GM15510 (cell line): Measurements from ENCODE around the gene TRPC6.

ENCODE experiments used
- POLR2A ChIP-seq: IDR thresholded peaks from 3 replicates; pipeline ENCODE4 v1.6.1; 2011; ENCODE audit warnings: borderline replicate concordance; ENCODE audit not compliant: insufficient read length; ENCODE audit errors: extremely low read depth

Gene TRPC6

GRCh38 chr11:101583251-101584128, at the start of gene TRPC6:
Gene TRPC6, minus strand, starts transcription at chr11:101584007. Its CDS starts 504 bp downstream, at chr11:101583503.
- no peak for TF ChIP-seq POLR2A

DNA sequence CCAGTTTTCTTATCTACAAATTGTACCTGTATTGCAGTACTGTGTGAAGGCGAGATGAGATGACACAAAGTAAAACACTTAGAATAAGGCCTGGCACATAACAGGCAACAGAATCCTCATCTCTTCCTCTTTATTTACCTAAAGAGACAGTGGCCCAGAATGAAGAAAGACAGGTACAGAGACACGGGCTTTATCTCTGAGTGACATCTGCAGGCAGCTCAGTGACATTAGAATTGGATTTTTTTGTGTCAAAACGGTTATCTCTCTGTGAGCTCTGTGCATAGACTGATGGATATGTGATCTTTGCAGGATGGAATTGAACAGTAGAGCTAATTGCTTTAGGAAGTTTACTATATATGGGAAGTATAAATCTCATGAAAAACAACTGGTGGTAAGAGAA, 36.2 kb upstream of the TRPC6 start:
- TF ChIP-seq POLR2A = no peak

DNA sequence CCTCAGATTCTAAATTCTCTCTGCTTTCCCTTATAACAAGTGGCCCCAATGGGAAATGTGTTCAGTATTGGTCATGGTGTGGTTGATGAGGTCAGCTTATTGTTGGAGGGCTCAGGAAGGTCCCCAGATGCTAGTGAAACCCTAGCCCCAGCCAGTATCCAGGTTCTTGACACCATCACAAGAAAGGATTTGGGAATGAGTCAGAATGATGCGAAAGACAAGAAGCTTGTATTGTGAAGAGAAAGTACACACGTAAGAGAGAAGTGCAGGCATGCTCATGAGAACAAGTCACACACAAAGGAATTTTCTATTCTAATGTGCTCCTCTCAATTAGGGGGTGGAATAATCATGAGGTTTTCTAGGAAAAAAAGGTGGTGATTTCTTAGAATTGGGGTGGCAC, 34.9 kb upstream of the TRPC6 start:
- no peak for TF ChIP-seq POLR2A

GRCh38 chr11:101617735-101618332, 34.0 kb upstream of the TRPC6 start:
- no peak for TF ChIP-seq POLR2A

GRCh38 chr11:101612481-101612880, 28.7 kb upstream of the TRPC6 start:
- TF ChIP-seq POLR2A = no peak

DNA sequence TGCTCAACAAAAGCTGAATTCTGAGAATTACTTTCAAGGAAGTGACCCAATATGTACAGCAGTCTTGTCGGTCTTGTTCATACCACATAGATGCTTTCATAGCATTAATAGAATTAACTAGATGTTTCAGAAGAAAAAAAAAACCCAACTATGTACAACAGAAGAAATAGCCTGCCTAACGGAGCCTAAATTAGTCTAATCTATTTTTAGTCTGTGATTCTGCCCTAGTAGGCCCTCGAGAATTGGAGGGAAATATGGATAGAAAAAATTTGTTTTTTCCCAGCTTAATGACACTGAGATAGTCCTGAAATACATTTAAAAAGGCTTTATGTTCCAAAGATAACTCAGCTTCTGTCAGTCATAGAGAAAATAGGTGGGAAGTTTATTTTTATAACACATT, 17.1 kb upstream of the TRPC6 start:
- TF ChIP-seq POLR2A = no peak

DNA sequence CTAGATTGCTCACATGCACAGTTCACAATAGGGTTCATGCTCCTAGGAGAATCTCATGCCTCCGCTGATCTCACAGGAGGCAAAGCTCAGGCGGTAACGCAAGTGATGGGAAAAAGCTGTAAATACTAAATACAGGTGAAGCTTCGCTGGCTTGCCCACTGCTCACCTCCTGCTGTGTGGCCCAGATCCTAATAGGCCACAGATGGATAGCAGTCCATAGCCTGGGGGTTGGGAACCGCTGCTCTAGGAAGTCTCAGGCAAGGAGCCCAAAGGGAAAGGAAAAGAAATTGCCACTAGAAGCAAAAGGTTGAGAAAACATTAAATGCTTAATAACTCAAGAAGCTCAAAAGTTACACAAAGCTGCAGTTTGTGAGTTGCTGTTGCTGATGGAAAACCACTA, 3.2 kb upstream of the TRPC6 start:
- TF ChIP-seq POLR2A = no peak

DNA sequence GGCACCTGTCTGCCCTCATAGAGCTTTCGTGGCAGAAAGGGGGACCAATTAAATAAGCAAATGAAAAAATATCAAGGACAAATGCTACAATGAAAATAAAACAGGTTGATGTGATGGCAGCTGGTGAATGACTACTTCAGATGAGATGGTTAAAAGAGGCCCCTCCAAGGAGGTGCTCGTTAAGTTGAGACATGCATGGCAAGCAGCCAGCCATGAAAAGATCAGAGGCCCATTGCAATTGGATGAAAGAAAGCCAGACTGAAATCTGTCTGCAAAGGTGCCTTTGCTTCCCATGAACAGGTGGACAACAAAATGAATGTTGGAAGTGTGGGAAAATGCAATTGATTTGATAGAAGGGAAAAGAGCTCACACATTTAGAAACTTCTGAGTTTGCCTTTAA, 848 bp upstream of the TRPC6 start:
- no peak for TF ChIP-seq POLR2A

DNA sequence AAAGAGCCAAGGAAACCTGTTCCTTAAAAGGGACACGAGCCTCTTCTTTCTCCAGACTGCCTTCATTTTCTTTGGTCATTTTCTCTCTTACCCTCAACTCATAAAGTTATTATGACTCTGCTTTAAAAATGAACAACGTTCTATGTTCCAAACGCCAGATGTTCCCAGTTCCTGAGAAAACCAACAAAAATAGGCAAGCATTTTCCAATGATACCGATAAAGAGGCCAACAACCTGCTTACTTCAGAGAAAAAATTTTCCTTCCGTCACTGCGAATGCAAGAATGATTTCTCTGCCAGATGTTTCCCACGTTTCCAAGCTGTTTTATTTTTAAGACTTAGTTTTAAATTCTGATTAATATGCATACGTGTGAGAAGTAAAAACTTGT, 315 bp upstream of the TRPC6 start:
- no peak for TF ChIP-seq POLR2A

DNA sequence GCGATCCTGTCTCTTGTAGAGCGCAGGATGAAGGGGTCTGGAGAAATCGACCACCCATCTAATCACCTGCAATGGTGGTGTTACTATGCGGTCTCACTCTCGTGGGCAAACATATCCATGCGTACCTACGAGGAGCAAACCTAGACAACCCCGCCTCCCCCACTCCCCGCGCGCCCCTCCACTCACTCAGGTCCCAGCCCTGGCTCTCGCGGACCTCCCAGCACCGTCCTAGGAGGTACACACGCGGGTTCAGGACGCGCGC, 887 bp downstream of the TRPC6 start:
- TF ChIP-seq POLR2A = no peak

- TF ChIP-seq POLR2A = no peak
Observed at GRCh38 chr11:101582236-101582988, 1.4 kb downstream of the TRPC6 start.

DNA sequence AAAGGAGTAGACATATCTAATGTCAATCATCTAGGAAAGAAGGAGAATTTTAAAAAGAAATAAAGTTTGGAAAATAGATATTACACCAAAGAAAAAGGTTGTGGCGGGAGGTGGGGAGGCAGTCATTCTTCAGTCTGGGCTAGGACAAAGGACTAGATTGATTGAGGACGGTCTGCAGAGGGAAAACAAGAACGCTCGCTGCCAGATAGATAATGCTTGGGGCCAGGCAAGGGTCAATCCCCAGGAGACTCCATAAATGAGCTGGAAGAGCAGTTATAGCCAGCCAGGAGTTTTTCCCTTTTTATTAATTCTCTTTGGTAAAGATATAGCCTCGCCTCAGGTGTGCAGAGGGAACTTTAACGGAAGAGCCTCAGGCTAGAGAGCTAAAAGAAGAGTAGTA, 6.3 kb downstream of the TRPC6 start:
- TF ChIP-seq POLR2A = no peak

GRCh38 chr11:101576456-101576855, 7.4 kb downstream of the TRPC6 start:
- no peak for TF ChIP-seq POLR2A

DNA sequence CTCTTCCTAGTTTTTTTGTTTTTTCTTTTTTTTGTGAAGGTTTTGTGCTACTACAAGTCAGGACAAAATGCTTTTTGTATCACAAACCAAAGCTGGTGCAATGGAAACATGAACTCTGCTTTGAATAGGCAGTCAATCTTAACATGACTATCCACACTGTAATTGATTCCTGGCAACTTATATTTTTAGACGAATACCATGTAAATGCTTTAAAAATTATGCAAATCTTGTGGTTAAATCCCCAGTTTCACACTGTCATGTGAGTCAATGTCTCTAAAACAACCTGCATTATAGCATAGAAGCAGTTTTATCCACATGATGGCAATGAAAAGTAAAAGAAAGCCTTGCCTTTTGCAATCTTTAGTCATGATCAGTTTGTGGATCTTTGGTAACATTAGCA, 8.9 kb downstream of the TRPC6 start:
- no peak for TF ChIP-seq POLR2A

DNA sequence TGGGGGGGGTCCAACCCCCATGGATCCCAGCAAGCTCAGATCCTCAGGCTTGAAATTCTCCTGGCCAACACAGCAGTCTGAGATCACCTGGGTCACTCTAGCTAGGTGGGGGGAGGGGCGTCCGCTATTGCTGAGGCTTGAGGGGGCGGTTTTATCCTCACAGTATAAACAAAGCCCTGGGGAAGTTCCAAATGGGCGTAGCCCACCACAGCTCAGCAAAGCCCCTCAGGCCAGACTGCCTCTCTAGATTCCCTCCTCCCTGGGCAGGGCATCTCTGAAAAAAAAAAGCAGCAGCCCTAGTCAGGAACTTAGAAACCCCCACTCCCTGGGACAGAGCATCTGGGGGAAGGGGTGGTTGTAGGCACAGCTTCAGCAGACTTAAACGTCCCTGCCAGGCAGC, 16.7 kb downstream of the TRPC6 start:
- TF ChIP-seq POLR2A = no peak

GRCh38 chr11:101566626-101567025, 17.2 kb downstream of the TRPC6 start:
- no peak for TF ChIP-seq POLR2A
